DND-41 (cell line): ENCODE results near the gene MAN2C1.

Experiments used
- ATAC-seq: fragments of 200-7000 bp; cut with Tn5 transposase; 3 replicates; pipeline ENCODE4 v1.9.1; 2021; ENCODE audit warnings: low read depth; ENCODE audit not compliant: insufficient read depth
- DNase-seq: peaks from one replicate; pipeline ENCODE4 v3.0.0-alpha.2; 2020
- H2AFZ ChIP-seq: 2 replicates; pipeline ENCODE4 v1.6.0; 2012; ENCODE audit warnings: low read depth, low read length
- H3K27ac ChIP-seq: 2 replicates; pipeline ENCODE4 v1.5.1; 2012; ENCODE audit warnings: low read length, inconsistent platforms
- H3K27me3 ChIP-seq: fragments of 200-600 bp; sonication (generic); 2 replicates; pipeline ENCODE4 v1.6.0; 2012; ENCODE audit warnings: low read length, mild to moderate bottlenecking, inconsistent platforms; ENCODE audit not compliant: insufficient read depth, poor library complexity
- H3K36me3 ChIP-seq: 2 replicates; pipeline ENCODE4 v1.5.1; 2012; ENCODE audit warnings: low read length, inconsistent platforms; ENCODE audit not compliant: insufficient read depth
- H3K4me1 ChIP-seq: 2 replicates; pipeline ENCODE4 v1.5.1; 2012; ENCODE audit warnings: mild to moderate bottlenecking, low read length; ENCODE audit not compliant: insufficient read depth
- H3K4me2 ChIP-seq: 2 replicates; pipeline ENCODE4 v1.6.0; 2012; ENCODE audit warnings: mild to moderate bottlenecking, moderate library complexity, low read length, inconsistent platforms; ENCODE audit not compliant: insufficient read depth
- H3K4me3 ChIP-seq, 2 experiments: fragments of 200-600 bp in 1 of 2; shearing (Covaris generic) in 1 of 2; 2 replicates each; pipeline ENCODE4 v1.5.1; 2012 to 2016; ENCODE audit warnings: inconsistent platforms in 2 of 2, low read length in 2 of 2, mild to moderate bottlenecking in 2 of 2, low read depth in 1 of 2, moderate library complexity in 1 of 2
- H3K79me2 ChIP-seq: 2 replicates; pipeline ENCODE4 v1.6.0; 2012; ENCODE audit warnings: low read length, inconsistent platforms; ENCODE audit not compliant: insufficient read depth
- H3K9ac ChIP-seq: 2 replicates; pipeline ENCODE4 v1.6.0; 2012; ENCODE audit warnings: low read depth, mild to moderate bottlenecking, inconsistent platforms, low read length, moderate library complexity
- H3K9me3 ChIP-seq: 2 replicates; pipeline ENCODE4 v1.5.1; 2012; ENCODE audit warnings: low read length, moderate library complexity, mild to moderate bottlenecking, inconsistent platforms; ENCODE audit not compliant: insufficient read depth, severe bottlenecking
- H4K20me1 ChIP-seq: 2 replicates; pipeline ENCODE4 v1.6.0; 2012; ENCODE audit warnings: low read length; ENCODE audit not compliant: insufficient read depth
- CTCF ChIP-seq: IDR thresholded peaks from 2 replicates; pipeline ENCODE4 v1.5.1; 2012; ENCODE audit warnings: borderline replicate concordance, low read length, moderate library complexity, mild to moderate bottlenecking; ENCODE audit not compliant: poor library complexity, severe bottlenecking; ENCODE audit errors: extremely low read depth
- EZH2 ChIP-seq: IDR thresholded peaks from 3 replicates; pipeline ENCODE4 v1.6.1; 2012; ENCODE audit warnings: borderline replicate concordance, low read depth, mild to moderate bottlenecking, moderate library complexity, low read length, inconsistent platforms; ENCODE audit not compliant: severe bottlenecking

MAN2C1 gene

GRCh38 chr15:75363786-75364185, 4.6 kb downstream of the MAN2C1 start:
- no peaks in the 10 kb centered on the region for H3K9me3 ChIP-seq
- no peak overlapping the region for H3K4me3 ChIP-seq
- peaks cover 10% of the 10 kb centered on the region for H3K79me2 ChIP-seq
- ATAC-seq (no peak), DNase-seq (no peak)
- no peaks in the 10 kb centered on the region for H3K27me3 ChIP-seq
- peaks cover 11% of the 10 kb centered on the region for H3K4me1 ChIP-seq
- no peak overlapping the region for H3K4me2 ChIP-seq
- H2AFZ ChIP-seq: no peak overlapping the region
- H3K36me3 ChIP-seq: peaks cover 79% of the 10 kb centered on the region
- no peak for TF ChIP-seq EZH2
- no peak for TF ChIP-seq CTCF
- no peak overlapping the region for H3K9ac ChIP-seq
- no peak overlapping the region for H3K27ac ChIP-seq
- peaks cover 13% of the 10 kb centered on the region for H4K20me1 ChIP-seq

DNA sequence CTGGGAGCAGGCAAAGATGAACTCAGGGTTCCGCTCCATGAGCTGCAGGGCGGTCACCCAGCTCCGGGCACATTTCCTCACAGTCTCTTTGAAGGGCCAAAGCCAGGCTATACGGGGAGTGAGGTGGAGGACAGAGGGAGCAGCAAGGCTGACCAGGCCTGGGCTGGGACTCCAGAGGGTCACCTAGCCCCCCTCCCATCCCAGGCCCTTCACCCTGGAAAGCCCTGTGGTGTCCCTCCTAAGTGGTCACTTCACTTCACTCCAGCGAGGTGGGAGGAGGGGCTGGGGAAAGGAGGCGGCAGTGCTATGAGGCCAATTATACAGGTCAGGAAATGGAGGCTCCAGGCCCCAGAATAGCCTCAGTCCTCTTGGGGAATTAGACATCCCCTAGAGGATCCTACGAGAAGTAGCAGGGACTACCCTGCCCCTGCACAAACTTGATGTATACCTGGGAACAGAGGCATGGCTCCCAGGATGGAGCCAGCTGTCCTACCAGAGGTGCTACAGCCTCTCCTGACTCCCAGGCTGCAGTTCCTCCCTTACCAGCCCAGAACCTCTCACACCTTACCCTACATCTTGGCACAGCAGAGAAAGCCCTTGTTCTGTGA, 5.7 kb downstream of the MAN2C1 start:
- TF ChIP-seq EZH2 (no peak), CTCF (no peak)
- Histone ChIP-seq H3K27ac (no peak overlapping the region), H3K4me2 (no peak overlapping the region), H2AFZ (no peak overlapping the region), H3K27me3 (no peaks in the 10 kb centered on the region), H4K20me1 (peaks cover 13% of the 10 kb centered on the region), H3K9ac (no peak overlapping the region), H3K36me3 (peaks cover 88% of the 10 kb centered on the region), H3K4me3 (no peak overlapping the region), H3K4me1 (peaks cover 7% of the 10 kb centered on the region), H3K79me2 (peaks cover 5% of the 10 kb centered on the region), H3K9me3 (no peaks in the 10 kb centered on the region)
- DNase-seq: no peak
- ATAC-seq: no peak

- no peak for DNase-seq
- H3K79me2 ChIP-seq: no peaks in the 10 kb centered on the region; the same call in 1 of the 2 replicates
- peaks cover 1% of the 10 kb centered on the region; the same call in 1 of the 2 replicates for H3K4me1 ChIP-seq
- H3K4me2 ChIP-seq: no peak overlapping the region
- ATAC-seq: no peak
- no peak overlapping the region for H2AFZ ChIP-seq
- H3K36me3 ChIP-seq: peaks cover 83% of the 10 kb centered on the region
- no peak overlapping the region for H3K9ac ChIP-seq
- no peak overlapping the region for H3K27ac ChIP-seq
- no peak for TF ChIP-seq EZH2
- TF ChIP-seq CTCF: no peak
- no peaks in the 10 kb centered on the region for H3K9me3 ChIP-seq
- peaks cover 8% of the 10 kb centered on the region for H4K20me1 ChIP-seq
- no peaks in the 10 kb centered on the region for H3K27me3 ChIP-seq
- no peak overlapping the region for H3K4me3 ChIP-seq
Observed at GRCh38 chr15:75361989-75362641, 6.3 kb downstream of the MAN2C1 start.
